DOHH2 (cell line): ENCODE data around the gene MARK3.

ENCODE experiments used
- H3F3A ChIP-seq: fragments of 200-600 bp; sonication (generic), shearing (Covaris generic); 2 replicates; pipeline ENCODE4 v1.6.0; 2016; ENCODE audit warnings: antibody characterized with exemption, mild to moderate bottlenecking; ENCODE audit not compliant: control insufficient read depth, insufficient read depth
- H3K27ac ChIP-seq: fragments of 200-600 bp; sonication (generic); 2 replicates; pipeline ENCODE4 v1.5.1; 2014; ENCODE audit warnings: low read depth, mild to moderate bottlenecking, low read length, moderate library complexity
- H3K27me3 ChIP-seq: fragments of 200-600 bp; sonication (generic); 2 replicates; pipeline ENCODE4 v1.6.1; 2014; ENCODE audit warnings: mild to moderate bottlenecking, low read length, mixed read lengths; ENCODE audit not compliant: control insufficient read depth
- H3K36me3 ChIP-seq: fragments of 200-600 bp; sonication (generic); 2 replicates; pipeline ENCODE4 v1.6.1; 2014; ENCODE audit warnings: mild to moderate bottlenecking, low read length, moderate library complexity, mixed read lengths; ENCODE audit not compliant: control insufficient read depth
- H3K4me1 ChIP-seq: fragments of 200-600 bp; sonication (generic); 2 replicates; pipeline ENCODE4 v1.6.1; 2014; ENCODE audit warnings: mild to moderate bottlenecking, low read length, mixed read lengths; ENCODE audit not compliant: control insufficient read depth
- H3K4me2 ChIP-seq: fragments of 200-600 bp; sonication (generic); 2 replicates; pipeline ENCODE4 v1.6.0; 2014; ENCODE audit warnings: mild to moderate bottlenecking, low read length, moderate library complexity
- H3K4me3 ChIP-seq: fragments of 200-600 bp; sonication (generic); 2 replicates; pipeline ENCODE4 v1.5.1; 2014; ENCODE audit warnings: mild to moderate bottlenecking, low read length, mixed read lengths
- H3K79me2 ChIP-seq: fragments of 200-600 bp; sonication (generic); 2 replicates; pipeline ENCODE4 v1.6.1; 2014; ENCODE audit warnings: mild to moderate bottlenecking, low read length, mixed read lengths; ENCODE audit not compliant: control insufficient read depth
- H3K9me2 ChIP-seq: fragments of 200-600 bp; sonication (generic); replicated peaks from 2 replicates; pipeline ENCODE4 v1.6.1; 2014; ENCODE audit warnings: mild to moderate bottlenecking, low read length, mixed read lengths; ENCODE audit not compliant: control insufficient read depth
- H3K9me3 ChIP-seq: fragments of 200-600 bp; sonication (generic); 2 replicates; pipeline ENCODE4 v1.6.1; 2014; ENCODE audit warnings: antibody characterized with exemption, low read length, mixed read lengths; ENCODE audit not compliant: control insufficient read depth, insufficient read depth
- H4K20me1 ChIP-seq: fragments of 200-600 bp; sonication (generic); 2 replicates; pipeline ENCODE4 v1.6.0; 2014; ENCODE audit warnings: low read depth, mild to moderate bottlenecking, antibody characterized with exemption, low read length, moderate library complexity; ENCODE audit not compliant: control insufficient read depth, insufficient read depth
- CTCF ChIP-seq: fragments of 200-600 bp; sonication (generic); IDR thresholded peaks from one replicate; pipeline ENCODE4 v1.5.1; 2014; ENCODE audit warnings: antibody characterized with exemption, mild to moderate bottlenecking, low read depth, low read length; ENCODE audit not compliant: poor library complexity, severe bottlenecking
- EZH2phosphoT487 ChIP-seq: fragments of 200-600 bp; sonication (generic); IDR thresholded peaks from 2 replicates; pipeline ENCODE4 v1.6.1; 2017; ENCODE audit warnings: borderline replicate concordance, mild to moderate bottlenecking, antibody characterized with exemption, low read length, moderate library complexity, mixed read lengths

Gene MARK3

GRCh38 chr14:103388664-103389063 is 3.4 kb downstream of the MARK3 start:
- Histone ChIP-seq H4K20me1 (peaks cover 21% of the 10 kb centered on the region), H3K9me2 (no peaks in the 10 kb centered on the region), H3K79me2 (peaks cover 83% of the 10 kb centered on the region), H3K4me2 (peak overlapping the region; percentile 83), H3K4me1 (peaks cover 51% of the 10 kb centered on the region), H3K27ac (no peak overlapping the region), H3F3A (peaks cover 13% of the 10 kb centered on the region), H3K36me3 (peaks cover 11% of the 10 kb centered on the region), H3K4me3 (peak overlapping the region; percentile 14; the same call in 1 of the 2 replicates), H3K9me3 (no peaks in the 10 kb centered on the region), H3K27me3 (0 out of 2 replicates have a peak, but pooled peaks cover 2% of the 10 kb centered on the region)
- TF ChIP-seq EZH2phosphoT487 (no peak), CTCF (no peak)

- peaks cover 13% of the 10 kb centered on the region for H3F3A ChIP-seq
- peaks cover 99% of the 10 kb centered on the region for H3K79me2 ChIP-seq
- peaks cover 11% of the 10 kb centered on the region for H3K36me3 ChIP-seq
- TF ChIP-seq EZH2phosphoT487 (no peak), CTCF (no peak)
- no peaks in the 10 kb centered on the region for H3K27me3 ChIP-seq
- H3K4me1 ChIP-seq: peaks cover 63% of the 10 kb centered on the region
- no peak overlapping the region for H3K4me3 ChIP-seq
- no peaks in the 10 kb centered on the region for H3K9me2 ChIP-seq
- peaks cover 33% of the 10 kb centered on the region for H4K20me1 ChIP-seq
- H3K27ac ChIP-seq: no peak overlapping the region
- no peaks in the 10 kb centered on the region for H3K9me3 ChIP-seq
- no peak overlapping the region for H3K4me2 ChIP-seq
Measured at GRCh38 chr14:103390605-103391004, 5.4 kb downstream of the MARK3 start.

GRCh38 chr14:103391048-103391447 is 5.8 kb downstream of the MARK3 start:
- Histone ChIP-seq H3K4me2 (peak overlapping the region; percentile 35; the same call in 1 of the 2 replicates), H3K36me3 (peaks cover 8% of the 10 kb centered on the region), H4K20me1 (peaks cover 34% of the 10 kb centered on the region), H3K27me3 (no peaks in the 10 kb centered on the region), H3K9me2 (no peaks in the 10 kb centered on the region), H3K4me1 (peaks cover 65% of the 10 kb centered on the region), H3K79me2 (peaks cover 99% of the 10 kb centered on the region), H3K4me3 (no peak overlapping the region), H3F3A (peaks cover 13% of the 10 kb centered on the region), H3K27ac (no peak overlapping the region), H3K9me3 (no peaks in the 10 kb centered on the region)
- TF ChIP-seq CTCF (peak; percentile 99), EZH2phosphoT487 (no peak)
